Endothelial cell of hepatic sinusoid (primary cell): ENCODE results near the gene GRIP2.

Source experiments
- in situ Hi-C: cut with HindIII; loops from 2 replicates; pipeline ENCODE4 v1.10.0; 2017; ENCODE audit warnings: low sequenced_read_pairs

The GRIP2 gene

GRCh38 chr3:14508966-14509795, 31.0 kb downstream of the GRIP2 start:
- in situ Hi-C loops: no loop called here

DNA sequence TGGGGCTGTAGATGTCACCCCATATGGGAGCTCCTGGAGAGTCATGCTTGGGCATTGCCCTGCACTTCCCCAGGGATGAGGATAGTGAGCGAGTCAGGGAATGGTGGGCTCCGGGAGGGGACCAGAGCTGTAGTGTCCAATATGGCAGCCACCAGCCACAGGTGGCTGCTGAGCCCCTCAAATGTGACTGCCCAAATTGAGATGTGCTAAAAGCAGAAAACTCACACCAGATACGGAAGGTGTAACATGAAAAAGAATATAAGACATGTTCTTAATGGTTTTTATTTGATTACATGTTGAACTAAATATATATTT, 31.7 kb downstream of the GRIP2 start:
- in situ Hi-C loops: no loop called here

GRCh38 chr3:14507757-14508504, 32.2 kb downstream of the GRIP2 start:
- in situ Hi-C loops: no loop called here

DNA sequence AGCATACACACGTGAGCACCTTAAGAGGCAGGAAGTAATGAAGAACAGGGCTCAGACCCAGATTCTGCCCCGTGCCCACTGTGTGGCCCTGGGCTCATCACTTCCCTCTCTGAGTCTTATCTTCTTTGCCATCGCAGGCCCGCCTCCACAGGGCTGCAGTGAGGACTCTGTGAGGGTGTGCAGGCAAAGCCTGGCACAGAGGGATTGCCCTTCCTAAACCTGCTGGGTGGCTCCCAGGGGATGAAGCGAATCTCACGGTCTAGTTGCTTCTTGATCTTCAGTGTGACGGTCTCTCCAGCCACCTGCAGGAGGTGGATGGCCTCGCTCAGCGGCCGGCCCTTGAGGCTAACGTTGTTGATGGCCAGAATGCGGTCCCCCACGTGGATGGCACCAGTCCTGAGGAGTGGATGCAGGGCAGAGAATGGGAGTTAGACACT, 32.8 kb downstream of the GRIP2 start:
- in situ Hi-C loops: no loop called here

GRCh38 chr3:14506626-14507304, 33.4 kb downstream of the GRIP2 start:
- in situ Hi-C loops: no loop called here

DNA sequence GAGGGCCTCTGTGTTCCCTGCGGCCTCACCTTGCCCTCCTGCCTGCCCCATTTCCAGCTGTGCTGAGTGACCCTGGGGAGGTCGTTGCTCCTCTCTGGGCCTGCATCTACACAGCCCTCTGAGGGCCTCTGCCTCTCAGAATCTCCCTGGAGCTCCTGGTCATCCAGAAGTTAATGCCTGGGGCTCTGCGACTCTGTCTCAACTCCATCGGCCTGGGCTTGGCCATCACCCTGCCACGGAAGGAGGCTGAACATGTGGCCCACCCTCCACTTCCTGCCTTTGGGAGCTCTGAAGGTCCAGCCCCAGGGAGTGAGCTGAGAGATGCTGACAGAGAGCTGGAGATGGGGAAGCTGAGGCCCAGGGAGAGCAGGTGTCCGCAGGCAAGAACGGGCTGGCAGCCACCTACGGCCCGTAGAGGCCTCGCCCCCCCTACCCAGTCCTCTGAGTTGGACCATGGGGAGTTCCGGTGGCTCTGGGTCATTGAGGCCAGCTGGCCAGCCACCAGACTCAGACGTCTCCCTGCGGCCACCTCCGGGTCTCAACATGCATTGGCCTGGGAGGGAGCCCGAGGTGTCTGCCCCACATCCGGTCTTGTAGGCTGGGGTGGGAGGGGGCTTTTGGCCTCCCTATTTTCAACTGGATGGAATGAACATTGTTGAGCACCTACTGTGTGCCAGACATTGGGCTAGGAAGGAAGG, 34.2 kb downstream of the GRIP2 start:
- in situ Hi-C loops: no loop called here

DNA sequence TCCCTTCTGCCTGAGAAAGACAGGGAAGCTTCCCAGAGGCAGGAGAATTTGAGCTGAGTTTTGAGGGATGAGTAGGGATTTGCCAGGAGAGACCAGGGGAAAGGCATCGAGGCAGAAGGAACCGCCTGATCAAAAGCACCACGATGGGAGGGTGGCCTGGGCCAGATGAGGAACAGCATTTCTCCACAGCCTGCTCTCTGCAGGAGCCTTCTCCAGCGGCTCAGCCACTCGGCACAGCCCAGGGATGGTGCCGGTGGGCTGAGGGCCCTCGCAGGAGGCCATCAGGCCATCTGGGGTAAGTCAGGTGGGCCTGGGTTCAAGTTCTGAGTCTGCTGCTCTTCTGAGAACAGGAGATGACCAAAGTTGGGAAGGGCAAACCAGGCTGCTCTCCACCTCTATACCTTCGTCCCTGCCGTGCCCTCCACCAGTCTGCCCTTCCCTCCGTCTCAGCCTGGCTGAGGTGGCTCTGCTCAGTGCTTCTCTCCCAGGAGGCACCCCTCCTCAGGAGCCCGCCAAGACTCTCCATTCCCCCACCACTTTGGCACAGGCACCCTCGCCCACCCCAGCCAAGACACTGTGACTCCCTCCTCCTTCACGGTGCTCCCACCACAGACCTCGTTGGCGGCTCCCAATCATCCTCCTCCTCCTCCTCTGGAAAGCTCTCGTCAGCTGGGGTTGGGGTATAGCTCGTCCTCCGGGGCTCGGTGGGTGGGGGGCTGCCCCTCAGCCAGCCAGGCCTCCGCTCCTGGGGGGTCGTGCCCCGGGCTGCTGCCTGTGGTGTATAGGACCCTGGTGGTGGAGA, 34.9 kb downstream of the GRIP2 start:
- in situ Hi-C loops: no loop called here

GRCh38 chr3:14503706-14504065, 36.5 kb downstream of the GRIP2 start:
- in situ Hi-C loops: no loop called here

GRCh38 chr3:14503033-14503705, 37.0 kb downstream of the GRIP2 start:
- in situ Hi-C loops: no loop called here

- in situ Hi-C loops: no loop called here
Observed at GRCh38 chr3:14502472-14502871, 37.7 kb downstream of the GRIP2 start.

DNA sequence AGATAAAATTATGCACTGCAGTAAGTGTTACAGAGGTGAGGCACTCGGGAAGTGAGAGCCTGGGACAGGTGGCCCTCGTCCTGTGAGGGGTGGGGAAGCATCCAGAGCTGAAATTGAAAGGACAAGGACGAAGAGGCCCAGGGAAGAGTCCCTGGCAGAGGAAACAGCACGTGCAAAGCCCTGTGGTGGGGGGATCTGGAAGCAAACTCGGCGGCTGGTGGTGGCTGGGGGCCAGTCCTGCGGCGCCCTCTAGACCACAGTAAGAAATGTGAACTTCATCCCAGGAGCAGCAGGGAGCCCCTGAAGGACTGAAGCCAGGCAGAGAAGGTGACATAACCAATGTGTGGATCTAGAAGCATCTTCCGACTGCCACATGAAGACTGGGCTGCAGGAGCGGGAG, 42.8 kb downstream of the GRIP2 start:
- in situ Hi-C loops: no loop called here

DNA sequence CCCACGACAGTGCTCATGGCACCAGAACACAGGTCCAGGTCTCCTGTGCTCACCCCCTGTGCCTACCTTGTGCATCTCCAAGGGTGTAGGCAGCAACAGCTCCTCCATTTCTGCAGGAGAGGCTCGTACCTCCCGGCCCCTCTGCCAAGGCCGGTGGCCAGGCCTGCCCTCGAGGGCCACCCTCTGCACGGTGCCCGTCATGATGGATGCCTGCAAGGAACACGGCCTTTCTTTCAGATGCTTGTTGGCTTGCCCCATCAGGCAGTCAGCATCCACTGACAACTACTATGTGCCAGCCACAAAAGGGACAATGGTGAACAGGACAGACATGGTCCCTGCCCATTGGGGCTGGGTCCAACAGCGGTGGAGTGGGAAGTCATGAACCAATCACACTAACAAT, 43.8 kb downstream of the GRIP2 start:
- in situ Hi-C loops: no loop called here

DNA sequence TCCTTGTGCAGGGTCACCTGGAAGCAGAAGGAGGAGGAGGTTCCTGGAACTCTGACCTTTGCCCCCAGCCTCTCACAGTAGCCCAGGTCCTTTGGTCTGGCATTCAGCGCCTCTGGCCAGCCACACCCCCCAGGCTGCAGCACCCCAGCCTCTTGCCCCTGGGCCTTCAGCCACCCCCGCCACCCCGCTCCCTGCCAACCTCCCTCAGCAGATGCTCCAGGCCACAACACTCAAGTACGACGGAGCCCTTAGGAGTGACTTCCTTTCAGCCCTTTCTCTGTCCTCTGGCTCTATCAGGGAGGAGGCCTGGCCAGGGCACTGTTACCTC, 45.2 kb downstream of the GRIP2 start:
- in situ Hi-C loops: no loop called here

- in situ Hi-C loops: no loop called here
Observed at GRCh38 chr3:14494279-14494972, 45.7 kb downstream of the GRIP2 start.

DNA sequence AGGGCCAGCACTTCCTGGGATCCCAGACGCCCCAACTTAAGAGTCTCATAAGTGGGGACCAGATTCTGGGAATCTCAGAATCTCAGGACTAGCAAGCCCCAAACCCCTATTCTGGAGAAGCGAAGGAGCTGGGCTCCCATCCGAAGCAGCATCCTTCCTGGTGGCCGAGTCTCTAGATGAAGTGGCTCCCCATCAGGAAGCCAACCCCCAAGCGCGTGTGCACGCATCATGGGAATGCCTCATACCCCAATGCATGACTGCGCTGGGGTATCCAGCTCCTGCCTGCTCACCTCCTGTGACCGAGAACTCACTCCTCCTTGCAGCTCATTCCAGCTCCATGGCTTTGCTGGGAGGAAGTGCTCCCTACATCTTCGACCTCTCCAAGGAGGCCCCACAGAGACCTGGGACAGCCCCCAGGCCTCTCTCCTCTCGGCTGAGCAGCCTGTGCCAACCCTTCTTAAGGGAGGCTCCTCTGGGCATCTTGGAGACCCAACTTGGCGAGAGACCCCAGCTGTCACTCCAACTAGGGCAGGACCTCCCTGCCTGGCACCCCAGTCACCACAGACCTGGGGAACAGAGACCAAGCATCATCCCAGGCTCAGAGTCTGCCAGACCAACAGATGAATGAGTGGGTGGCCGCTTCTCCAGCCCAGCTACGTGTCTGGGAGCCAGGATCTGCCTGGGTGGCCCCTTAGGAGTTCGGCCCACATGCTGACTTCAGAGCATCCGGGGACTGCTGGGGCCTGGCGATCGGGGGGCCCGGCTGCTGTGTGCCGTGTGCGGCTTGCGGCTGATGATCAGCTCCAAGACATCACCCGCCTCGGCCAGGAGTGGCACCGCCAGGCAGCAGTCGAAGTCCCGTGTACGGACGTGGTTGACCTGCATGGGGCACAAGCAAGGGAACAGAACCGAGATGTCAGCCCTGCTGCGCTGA, 46.9 kb downstream of the GRIP2 start:
- in situ Hi-C loops: no loop called here

DNA sequence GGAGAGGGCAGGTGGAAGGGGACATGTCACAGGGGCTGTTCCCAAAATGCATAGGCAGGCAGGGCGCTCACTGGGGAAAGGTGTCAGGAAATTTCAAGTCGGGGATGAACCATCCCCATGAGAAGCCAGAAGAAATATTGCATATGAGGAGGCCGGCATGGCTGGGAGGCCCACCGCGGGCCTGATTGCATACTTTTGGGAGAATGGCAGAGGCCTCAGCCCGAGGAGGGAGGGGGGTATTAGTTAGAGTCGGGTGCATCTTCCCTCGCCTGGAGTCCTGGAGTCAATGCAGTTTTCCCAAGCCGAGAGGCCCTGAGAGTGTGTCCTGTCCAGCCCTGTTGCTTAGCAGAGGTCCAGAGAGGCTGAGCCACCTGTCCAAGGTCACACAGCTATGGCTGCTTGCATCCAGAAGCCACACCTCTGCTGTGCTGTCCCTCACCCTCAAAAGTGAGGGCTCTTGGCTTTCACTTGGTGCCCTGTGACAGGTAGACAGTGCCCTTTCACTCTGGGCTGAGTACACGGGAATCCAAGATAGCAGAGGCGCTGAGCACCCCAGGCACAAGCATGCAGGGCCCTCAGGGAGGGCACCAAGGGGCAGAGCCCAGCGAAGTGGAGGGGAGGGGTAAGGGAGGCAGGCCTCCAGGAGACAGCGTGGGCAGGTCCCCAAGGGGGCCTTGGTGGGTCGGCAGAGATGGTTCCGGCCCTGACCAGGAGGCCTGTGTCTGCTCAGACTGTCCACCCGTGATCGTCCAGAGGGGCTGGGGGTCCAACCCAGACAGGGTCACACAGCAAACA, 48.5 kb downstream of the GRIP2 start:
- in situ Hi-C loops: no loop called here

- in situ Hi-C loops: no loop called here
Observed at GRCh38 chr3:14490831-14491230, 49.3 kb downstream of the GRIP2 start.

- in situ Hi-C loops: no loop called here
Observed at GRCh38 chr3:14490255-14490654, 49.9 kb downstream of the GRIP2 start.
